KOPT-K1 (cell line): ENCODE data around the gene ERAL1.
"Not testable (repeated sequence)": the region's sequence is repeated elsewhere in the genome, so short reads cannot be mapped to it uniquely, and the experiment has no call there.

Experiments used
- H3K27ac ChIP-seq: fragments of 200-600 bp; sonication (generic); 2 replicates; pipeline ENCODE4 v1.5.1; 2016; ENCODE audit warnings: antibody characterized with exemption, mild to moderate bottlenecking, low read depth, low read length; ENCODE audit not compliant: poor library complexity, severe bottlenecking
- H3K36me3 ChIP-seq: fragments of 200-600 bp; sonication (generic); 2 replicates; pipeline ENCODE4 v1.5.1; 2017; ENCODE audit warnings: antibody characterized with exemption, mild to moderate bottlenecking, low read length, moderate library complexity; ENCODE audit not compliant: insufficient read depth
- H3K9me3 ChIP-seq: fragments of 200-600 bp; sonication (generic); 2 replicates; pipeline ENCODE4 v1.5.1; 2017; ENCODE audit warnings: antibody characterized with exemption, low read length, mild to moderate bottlenecking; ENCODE audit not compliant: insufficient read depth, poor library complexity, severe bottlenecking

ERAL1 gene

DNA sequence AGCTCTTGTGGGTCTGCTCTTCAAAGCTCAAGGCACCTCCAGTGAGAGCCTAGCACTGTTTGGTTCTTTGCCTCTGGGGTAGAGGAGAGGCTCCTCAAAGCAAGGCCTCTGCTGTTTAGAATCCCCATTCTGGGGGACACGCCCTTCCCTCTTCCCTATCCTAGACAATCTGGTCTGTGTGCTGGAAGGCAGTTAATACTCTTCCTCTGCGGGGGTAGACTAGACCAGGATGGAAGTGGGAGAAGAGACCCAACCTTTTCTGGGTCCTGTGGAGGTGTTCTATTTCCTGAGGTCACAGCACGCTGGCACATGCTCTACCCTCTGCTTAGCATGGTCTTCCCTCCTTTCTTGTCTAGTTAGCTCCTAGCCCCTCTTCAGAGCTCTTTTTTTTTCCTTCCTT, 7.7 kb downstream of the ERAL1 start:
- Histone ChIP-seq H3K36me3 (peaks cover 39% of the 10 kb centered on the region), H3K9me3 (no peaks in the 10 kb centered on the region), H3K27ac (no peak overlapping the region)

DNA sequence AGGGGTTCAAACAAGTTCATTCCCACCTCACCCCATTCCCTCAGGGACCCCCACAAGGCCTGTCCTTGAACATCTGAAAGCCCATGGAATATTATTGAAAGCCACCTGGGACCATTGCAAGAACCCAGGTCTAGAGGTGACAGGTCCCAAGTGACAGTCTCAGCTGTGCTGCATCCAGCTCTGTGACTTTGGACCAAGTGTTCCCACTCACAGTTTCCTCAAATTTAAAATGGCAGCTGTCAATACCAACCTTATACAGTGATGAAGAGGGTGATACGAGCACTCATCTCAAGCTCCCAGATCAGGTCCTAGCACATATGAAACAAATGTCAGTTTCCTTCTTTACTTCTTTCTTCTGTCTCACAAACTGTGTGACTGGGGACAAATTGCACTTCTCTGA, 9.1 kb downstream of the ERAL1 start:
- H3K9me3 ChIP-seq: no peaks in the 10 kb centered on the region

DNA sequence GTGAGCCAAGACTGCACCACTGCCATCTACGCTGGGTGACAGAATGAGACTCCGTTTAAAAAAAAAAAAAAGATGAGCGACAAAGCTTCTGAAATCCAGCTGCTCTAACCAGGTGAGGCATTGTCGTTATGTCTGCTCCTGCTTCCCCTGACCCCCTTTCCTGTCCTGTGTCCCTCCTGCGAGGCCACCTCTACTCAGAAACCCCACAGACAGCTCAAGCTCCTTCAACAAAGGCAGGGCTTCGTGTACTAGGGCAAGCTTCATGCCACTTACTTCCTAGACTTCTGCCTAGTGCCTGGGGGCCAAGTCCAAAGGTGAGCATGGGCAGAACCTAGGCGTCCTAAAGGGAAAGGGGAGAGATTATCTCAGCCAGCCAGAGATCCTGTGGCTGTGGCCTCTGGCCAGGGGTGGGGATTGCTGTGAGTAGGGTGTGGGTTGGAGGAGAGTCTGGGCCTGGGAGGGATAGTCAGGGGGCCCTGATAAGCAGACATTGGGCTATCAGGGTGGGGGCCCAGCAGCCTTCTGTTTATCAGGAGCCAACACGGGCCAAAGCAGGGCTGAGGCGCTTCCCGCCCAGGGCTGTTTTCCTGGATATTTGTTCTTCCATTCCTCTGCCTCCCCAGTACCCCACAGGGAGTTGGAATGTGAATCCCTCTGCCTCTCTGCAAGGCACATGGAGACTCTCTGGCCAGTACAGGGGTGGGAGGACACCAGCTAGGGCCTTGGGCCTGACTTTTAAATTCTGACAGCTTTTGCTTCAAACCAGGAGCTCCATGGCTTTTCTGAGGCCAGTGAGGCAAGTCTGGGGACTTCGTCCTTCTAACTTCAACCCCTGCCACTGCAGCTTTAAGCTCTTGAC, 10.4 kb downstream of the ERAL1 start:
- peaks cover 14% of the 10 kb centered on the region for H3K36me3 ChIP-seq
- H3K27ac ChIP-seq: no peak overlapping the region
- H3K9me3 ChIP-seq: no peaks in the 10 kb centered on the region

More for the DNA sequence above, 9.1 kb downstream of the ERAL1 start:
- Histone ChIP-seq H3K27ac (no peak overlapping the region), H3K36me3 (peaks cover 25% of the 10 kb centered on the region)

DNA sequence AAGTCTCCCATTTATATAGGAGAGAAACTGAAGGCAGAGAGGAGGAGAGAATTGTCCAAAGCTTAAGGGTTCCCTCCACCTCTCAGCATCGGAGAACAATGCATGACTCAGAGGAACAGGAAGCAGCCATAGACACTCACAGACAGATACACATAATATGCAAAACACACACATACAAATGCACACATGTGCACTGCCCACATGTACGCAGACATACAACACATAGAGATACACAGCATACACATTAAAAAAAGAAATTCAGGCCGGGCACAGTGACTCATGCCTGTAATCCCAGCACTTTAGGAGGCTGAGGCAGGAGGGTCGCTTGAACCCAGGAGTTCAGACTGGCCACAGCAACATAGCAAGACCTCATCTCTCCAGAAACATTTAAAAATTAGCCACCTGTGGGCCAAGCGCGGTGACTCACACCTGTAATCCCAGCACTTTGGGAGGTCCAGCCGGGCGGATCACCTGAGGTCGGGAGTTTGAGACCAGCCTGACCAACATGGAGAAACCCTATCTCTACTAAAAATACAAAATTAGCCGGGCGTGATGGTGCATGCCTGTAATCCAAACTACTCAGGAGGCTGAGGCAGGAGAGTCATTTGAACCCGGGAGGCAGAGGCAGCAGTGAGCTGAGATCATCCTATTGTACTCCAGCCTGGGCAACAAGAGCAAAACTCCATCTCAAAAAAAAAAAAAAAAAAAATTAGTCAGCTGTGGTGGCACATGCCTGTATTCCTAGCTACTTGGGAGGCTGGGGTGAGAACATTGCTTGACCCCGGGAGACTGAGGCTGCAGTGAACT, 11.3 kb downstream of the ERAL1 start:
- Histone ChIP-seq H3K27ac (no peak overlapping the region), H3K9me3 (no peaks in the 10 kb centered on the region), H3K36me3 (peaks cover 6% of the 10 kb centered on the region; the same call in 1 of the 2 replicates)

DNA sequence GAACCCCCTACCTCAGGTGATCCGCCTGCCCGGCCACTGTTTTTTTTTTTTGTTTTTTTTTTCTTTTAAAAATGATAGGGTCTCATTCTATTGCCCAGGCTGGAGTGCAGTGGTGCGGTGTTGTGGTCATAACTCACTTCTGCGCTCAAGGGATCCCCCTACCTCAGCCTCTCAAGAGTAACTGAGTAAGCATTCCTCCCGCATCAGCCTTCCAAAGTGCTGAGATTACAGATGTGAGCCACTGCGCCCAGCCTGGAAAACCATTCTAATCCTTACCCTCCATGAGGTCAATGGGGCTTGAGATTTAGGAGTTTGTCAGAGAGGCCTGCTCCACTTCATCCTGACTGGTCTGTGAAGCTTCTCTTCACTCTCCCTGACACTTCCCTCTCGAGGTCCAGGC, 12.5 kb downstream of the ERAL1 start:
- Histone ChIP-seq H3K36me3 (no peaks in the 10 kb centered on the region), H3K27ac (no peak overlapping the region), H3K9me3 (no peaks in the 10 kb centered on the region)

DNA sequence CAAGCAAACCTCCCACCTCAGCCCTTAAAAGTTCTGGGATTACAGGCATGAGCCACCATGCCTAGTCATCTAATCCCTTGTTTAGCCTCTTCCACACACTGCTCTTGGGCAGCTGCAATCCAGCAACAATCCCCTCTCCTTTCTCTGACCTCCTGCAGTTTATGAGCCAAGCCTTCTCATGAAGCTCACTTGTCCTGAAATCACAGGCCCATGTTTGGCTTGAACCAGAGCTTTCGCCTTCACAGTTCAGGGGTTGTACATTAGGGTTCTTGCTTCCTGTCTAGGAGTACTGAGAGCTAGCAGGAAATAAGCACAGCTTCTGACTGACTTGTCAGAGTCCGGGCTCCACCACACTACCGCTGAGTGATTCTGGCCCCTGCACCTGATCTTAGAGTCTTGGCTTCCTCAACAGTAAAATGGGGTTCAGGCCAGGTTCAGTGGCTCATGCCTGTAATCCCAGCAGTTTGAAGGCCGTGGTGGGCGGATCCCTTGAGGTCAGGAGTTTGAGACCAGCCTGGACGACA, 16.3 kb downstream of the ERAL1 start:
- Histone ChIP-seq H3K27ac (peak overlapping the region; percentile 53), H3K9me3 (no peaks in the 10 kb centered on the region), H3K36me3 (no peaks in the 10 kb centered on the region)

DNA sequence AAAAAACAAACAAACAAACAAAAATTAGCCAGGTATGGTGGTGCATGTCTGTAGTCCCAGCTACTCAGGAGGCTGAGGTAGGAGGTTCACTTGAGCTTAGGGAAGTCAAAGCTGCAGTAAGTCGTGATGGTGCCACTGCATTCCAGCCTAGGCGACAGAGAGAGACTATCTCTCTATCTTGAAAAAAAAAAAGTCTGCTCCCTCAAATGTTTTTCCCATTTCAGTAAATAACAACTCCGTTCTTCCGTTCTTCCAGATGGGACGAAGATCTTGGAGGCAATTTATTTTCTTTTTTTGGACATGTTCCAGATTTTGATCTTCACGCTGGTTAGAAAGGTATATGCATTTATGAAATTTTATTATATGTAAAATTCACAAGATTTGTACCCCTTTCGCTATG, 19.0 kb downstream of the ERAL1 start:
- Histone ChIP-seq H3K36me3 (no peaks in the 10 kb centered on the region), H3K27ac (no peak overlapping the region), H3K9me3 (no peaks in the 10 kb centered on the region)

DNA sequence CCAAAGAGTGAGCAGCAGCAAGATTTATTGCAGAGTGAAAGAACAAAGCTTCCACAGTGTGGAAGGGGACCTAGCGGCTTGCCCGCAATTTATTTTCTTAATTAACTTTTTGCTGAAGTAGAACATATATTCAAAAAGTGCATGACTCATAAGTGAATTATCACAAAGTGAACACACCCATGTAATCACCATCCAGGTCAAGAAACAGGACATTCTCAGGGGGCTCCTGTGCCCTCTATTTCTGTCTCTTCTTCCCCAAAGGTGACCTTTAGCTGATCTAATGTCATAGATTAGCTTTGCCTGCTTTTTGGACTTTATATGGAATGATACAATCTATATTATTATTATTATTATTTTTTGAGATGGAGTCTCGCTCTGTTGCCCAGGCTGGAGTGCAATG, 19.9 kb downstream of the ERAL1 start:
- Histone ChIP-seq H3K36me3 (peaks cover 4% of the 10 kb centered on the region; the same call in 1 of the 2 replicates), H3K9me3 (no peaks in the 10 kb centered on the region), H3K27ac (no peak overlapping the region)

DNA sequence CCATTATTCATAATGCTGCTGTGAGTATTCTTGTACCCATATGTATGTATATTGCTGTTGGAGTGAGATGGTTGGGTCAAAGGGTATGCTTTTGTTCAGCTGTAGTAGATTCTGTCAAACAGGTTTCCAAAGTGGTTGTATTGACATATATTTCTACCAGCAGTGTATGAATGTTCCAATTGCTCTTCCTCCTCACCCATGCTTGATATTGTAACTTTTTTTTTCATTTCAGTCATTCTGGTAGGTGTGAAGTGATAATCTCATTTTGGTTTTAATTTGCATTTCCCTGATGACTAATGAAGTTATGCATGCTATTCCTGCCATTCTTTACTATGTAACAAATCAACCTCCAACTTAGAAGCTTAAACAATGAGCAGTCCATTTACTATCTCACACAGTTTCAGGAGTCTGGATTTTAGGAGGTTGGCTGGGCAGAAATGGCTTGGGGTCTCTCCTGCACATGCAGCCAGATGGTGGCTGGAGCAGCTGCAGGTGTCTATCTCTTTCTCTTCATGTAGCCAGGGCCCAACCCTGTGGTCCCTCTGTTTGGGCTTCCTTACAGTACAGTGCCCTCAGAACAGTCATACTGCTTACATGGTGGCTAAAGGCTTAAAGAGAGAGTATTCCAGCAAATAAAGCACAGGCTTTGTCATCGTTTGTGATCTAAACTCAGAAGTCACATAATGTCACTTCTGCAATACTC, 21.2 kb downstream of the ERAL1 start:
- Histone ChIP-seq H3K27ac (no peak overlapping the region), H3K36me3 (peaks cover 17% of the 10 kb centered on the region; the same call in 1 of the 2 replicates), H3K9me3 (no peaks in the 10 kb centered on the region)

DNA sequence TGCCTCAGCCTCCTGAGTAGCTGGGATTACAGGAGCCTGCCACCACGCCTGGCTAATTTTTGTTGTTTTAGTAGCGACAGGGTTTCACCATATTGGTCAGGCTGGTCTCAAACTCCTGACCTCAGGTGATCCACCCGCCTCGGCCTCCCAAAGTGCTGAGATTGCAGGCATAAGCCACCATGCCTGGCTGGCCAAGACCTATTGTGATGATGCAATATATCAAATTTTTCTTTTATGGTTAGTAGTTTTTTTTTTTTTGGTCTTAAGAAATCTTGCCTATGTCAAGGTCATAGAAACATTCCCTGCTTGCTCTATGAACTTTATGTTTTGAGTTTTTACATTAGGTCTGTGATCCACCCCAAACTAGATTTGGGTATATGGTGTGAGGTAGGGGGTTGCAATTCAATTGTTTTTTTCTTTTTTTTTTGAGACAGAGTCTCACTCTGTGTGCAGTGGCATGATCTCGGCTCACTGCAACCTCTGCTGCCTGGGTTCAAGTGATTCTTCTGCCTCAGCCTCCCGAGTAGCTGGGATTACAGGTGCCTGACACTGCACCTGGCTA, 22.4 kb downstream of the ERAL1 start:
- not testable (repeated sequence) for H3K27ac ChIP-seq, H3K9me3 ChIP-seq
- peaks cover 26% of the 10 kb centered on the region; the same call in 1 of the 2 replicates for H3K36me3 ChIP-seq

DNA sequence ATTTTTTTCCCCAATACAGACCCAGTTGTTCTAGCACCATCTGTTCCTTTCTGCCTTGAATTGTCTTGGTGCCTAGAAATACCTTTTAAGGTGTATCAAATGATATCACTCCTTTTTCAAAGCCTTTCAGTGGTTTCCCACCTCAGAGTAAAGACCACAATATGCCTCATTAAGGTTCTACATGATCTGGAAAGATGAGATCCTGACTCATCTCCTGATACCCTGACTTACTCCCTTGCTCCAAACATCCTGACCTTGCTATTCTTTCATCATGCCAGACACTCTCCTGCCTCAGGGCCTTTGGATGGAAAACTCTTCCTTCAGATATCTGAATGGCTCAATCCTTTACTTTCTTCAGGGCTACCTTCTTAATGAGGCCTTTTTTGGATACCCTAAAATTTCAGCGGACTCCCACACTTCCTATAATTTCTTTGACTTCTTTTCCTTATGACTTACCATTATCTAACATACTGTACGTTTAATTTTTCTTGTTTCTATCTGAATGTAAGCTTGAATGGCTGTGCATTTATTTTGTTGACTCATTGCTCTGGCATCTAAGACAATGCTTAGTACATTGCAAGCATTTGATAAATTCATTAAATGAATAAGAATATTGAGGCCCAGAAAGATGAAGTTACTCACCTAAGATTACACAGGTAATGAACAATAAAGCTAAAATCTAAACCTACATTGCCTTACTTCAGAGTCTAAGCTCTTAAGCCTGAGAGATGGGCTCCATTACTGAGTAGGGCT, 23.5 kb downstream of the ERAL1 start:
- H3K36me3 ChIP-seq: peaks cover 34% of the 10 kb centered on the region; the same call in 1 of the 2 replicates
- H3K27ac ChIP-seq: no peak overlapping the region
- H3K9me3 ChIP-seq: no peaks in the 10 kb centered on the region

DNA sequence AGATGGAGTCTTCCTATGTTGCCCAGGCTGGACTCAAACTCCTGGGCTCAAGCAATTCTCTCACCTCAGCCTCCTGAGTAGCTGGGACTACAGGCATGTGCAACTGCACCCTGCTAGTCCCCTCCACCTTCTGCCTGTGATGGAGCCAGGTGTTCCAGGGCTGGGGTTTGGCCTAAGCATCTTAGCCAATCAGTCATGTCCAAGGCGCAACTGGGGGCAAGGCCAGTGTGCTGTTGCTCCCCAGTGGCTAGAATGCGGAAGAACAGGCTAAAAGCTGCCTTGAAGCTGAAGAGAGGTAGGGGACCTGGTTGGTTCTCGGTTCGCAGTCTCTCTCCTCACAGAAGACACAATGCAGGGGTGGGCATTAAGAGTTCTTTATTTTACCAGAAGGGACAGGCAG, 24.2 kb downstream of the ERAL1 start:
- H3K27ac ChIP-seq: no peak overlapping the region
- H3K9me3 ChIP-seq: no peaks in the 10 kb centered on the region
- peaks cover 34% of the 10 kb centered on the region; the same call in 1 of the 2 replicates for H3K36me3 ChIP-seq

DNA sequence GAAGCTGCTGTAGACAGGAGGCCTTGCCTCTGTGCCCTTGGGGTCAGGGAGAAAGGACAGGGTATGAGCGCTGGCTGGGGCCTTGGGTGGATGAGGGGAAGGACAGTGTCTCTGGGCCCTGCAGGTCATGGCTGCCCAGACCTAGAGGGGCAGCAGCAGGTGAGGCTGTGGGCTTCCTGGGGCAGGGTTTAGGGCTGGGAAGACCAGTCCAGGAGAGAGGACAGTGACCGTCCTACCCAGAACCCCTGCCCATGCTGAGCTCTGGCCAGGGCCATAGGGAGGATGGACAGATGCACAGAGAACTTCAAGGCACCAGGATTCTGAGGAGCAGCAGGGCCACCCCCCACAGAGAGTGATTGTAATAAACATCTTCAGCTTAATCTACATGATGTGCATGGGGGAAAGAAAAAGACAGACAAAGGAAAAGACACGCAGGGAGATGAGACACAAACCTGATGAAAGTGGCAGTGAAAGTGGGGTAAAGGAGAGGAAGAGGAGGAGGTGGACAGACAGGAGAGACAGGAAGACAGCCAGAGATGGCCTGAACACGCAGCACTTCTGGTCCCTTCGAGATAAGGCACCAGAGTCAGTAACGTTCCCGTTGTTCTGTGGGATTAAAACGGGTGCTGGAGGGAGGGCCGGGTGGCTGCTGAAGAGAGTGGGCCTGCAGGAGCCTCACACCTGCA, 25.2 kb downstream of the ERAL1 start:
- peaks cover 34% of the 10 kb centered on the region; the same call in 1 of the 2 replicates for H3K36me3 ChIP-seq
- no peaks in the 10 kb centered on the region for H3K9me3 ChIP-seq
- H3K27ac ChIP-seq: no peak overlapping the region
